GM12891 (cell line): ENCODE data around the gene HOOK1.

ENCODE experiments used
- POLR2A ChIP-seq: IDR thresholded peaks from 2 replicates; pipeline ENCODE4 v1.6.1; 2011; ENCODE audit warnings: low read depth, low read length, control low read depth
- SPI1 ChIP-seq: IDR thresholded peaks from 2 replicates; pipeline ENCODE4 v1.6.1; 2011; ENCODE audit warnings: low read depth, low read length, control low read depth

DNA sequence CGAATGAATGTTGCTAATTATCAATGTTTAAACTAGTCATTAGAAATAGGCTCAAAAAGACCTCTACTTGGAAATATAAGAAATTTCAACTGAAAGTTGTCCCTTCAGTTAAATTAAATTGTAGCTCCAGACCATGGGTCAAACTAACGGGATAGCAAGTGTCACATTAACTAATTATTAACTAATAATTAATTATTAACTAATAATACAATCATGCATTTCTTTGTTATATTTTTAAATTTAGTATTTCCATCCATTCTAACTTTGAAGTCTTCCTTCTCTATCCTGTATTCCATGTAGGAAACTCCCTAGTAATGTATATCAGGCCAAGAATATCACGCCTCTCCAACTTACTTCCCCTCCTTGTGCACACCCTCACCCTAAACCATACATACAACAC, 43.4 kb upstream of the HOOK1 start:
- TF ChIP-seq POLR2A (no peak), SPI1 (no peak)
